Esophagus muscularis mucosa (tissue), 4 donors: Measurements from ENCODE around the gene CRACDL. TPM values are rescaled to one million over a fixed set of nuclear protein-coding genes. Genes with fewer than 3 reads are reported as not detected.
A peak's percentile ranks its signal among the peaks of the same experiment; 100 is the strongest.

Source experiments
- DNase-seq: peaks from one replicate; pipeline ENCODE4 v3.0.0-alpha.2; 2017; ENCODE audit errors: extremely low spot score
- H3K27ac ChIP-seq, 4 donors: fragments of 200-600 bp; sonication (generic); replicated peaks in 1 of 4; 1 replicate in 3 of 4; 2 replicates in 1 of 4; pipeline ENCODE4 v1.5.1; 2016 to 2019; ENCODE audit warnings: mild to moderate bottlenecking in 1 of 4
- H3K27me3 ChIP-seq, 4 donors: fragments of 200-600 bp; sonication (generic); one replicate each; pipeline versions ENCODE4 v1.5.1 to v1.6.0; 2016 to 2019
- H3K36me3 ChIP-seq, 4 donors: fragments of 200-600 bp; sonication (generic); one replicate each; pipeline ENCODE4 v1.5.1; 2016 to 2019
- H3K4me1 ChIP-seq, 4 donors: fragments of 200-600 bp; sonication (generic); one replicate each; pipeline ENCODE4 v1.5.1; 2016 to 2019
- H3K4me3 ChIP-seq, 4 donors: fragments of 200-600 bp; sonication (generic); 1 replicate in 2 of 4; 2 replicates in 2 of 4; pipeline ENCODE4 v1.5.1; 2016 to 2019; ENCODE audit warnings: mild to moderate bottlenecking in 4 of 4, moderate library complexity in 1 of 4
- H3K9me3 ChIP-seq, 4 donors: fragments of 200-600 bp; sonication (generic); 1 replicate in 3 of 4; 2 replicates in 1 of 4; pipeline ENCODE4 v1.5.1; 2016 to 2019
- CTCF ChIP-seq, 3 experiments: fragments of 200-600 bp in 2 of 3; fragments of 450-650 bp in 1 of 3; sonication (generic) in 2 of 3; IDR thresholded peaks; one replicate each; pipeline ENCODE4 v1.5.1; 2017 to 2019; ENCODE audit warnings: antibody characterized with exemption in 3 of 3, mild to moderate bottlenecking in 2 of 3, moderate library complexity in 1 of 3
- EP300 ChIP-seq: sonication (generic); formaldehyde crosslinking; IDR thresholded peaks from one replicate; pipeline ENCODE4 v1.6.1; 2017; ENCODE audit warnings: antibody characterized with exemption
- POLR2A ChIP-seq: fragments of 450-650 bp; IDR thresholded peaks from one replicate; pipeline ENCODE4 v1.6.1; 2017; ENCODE audit warnings: antibody characterized with exemption, moderate library complexity, mild to moderate bottlenecking, low read depth
- POLR2AphosphoS5 ChIP-seq, 2 donors: sonication (generic); formaldehyde crosslinking; IDR thresholded peaks; one replicate each; pipeline ENCODE4 v1.6.1; 2017; ENCODE audit warnings: antibody characterized with exemption in 2 of 2
- WGBS: methylation state at CpG from one replicate; pipeline ENCODE4 v1.1.5; 2018; 5-methylcytosine and 5-hydroxymethylcytosine counted together
- intact Hi-C: fragments of 100-400 bp; cut with DNase I; formaldehyde crosslinking; loops from one replicate; pipeline ENCODE4 v1.15.1; 2023
- total RNA-seq, 4 donors: library from RNA; depleted of rRNA; stranded (reverse); fragments of >200 nt; gene quantifications; one replicate each; pipeline versions ENCODE4 v1.1.0 to v1.2.1, GENCODE V29; 2016

Gene CRACDL
- total RNA-seq, 4 donors from 2014 or later: 1.7 to 4.7 (median 3.3) TPM

- intact Hi-C loops: loop anchor here (5.0 kb wide), 1 partner anchor 90 kb away; the partner anchor contains the start of gene MGAT4A
- H3K36me3 ChIP-seq: no peaks in the 10 kb centered on the region
- peaks cover 19 to 33% (median 25%) of the 10 kb centered on the region in 4 donors for H3K4me1 ChIP-seq
- peaks cover 0 to 29% (median 13%) of the 10 kb centered on the region in 4 donors for H3K27me3 ChIP-seq
- H3K4me3 ChIP-seq: peak overlapping the region; percentile 55 to 64 (median 58)
- TF ChIP-seq POLR2AphosphoS5 (IDR thresholded peaks at IDR 0.05) (peak in 1 of 2 donors; percentile 37), POLR2A (no peak), EP300 (no peak), CTCF (IDR thresholded peaks at IDR 0.05) (peak in 2 of 3 experiments; percentile 25 to 34)
- H3K9me3 ChIP-seq: no peaks in the 10 kb centered on the region
- peak overlapping the region; percentile 66 to 81 (median 74) for H3K27ac ChIP-seq
- 21% methylated on average over 41 of the region's 117 CpGs for WGBS
- peak; percentile 90 for DNase-seq
These were observed 113.5 kb downstream of the CRACDL start for GRCh38 chr2:98822301-98823164.

- intact Hi-C loops: loop anchor here (5.0 kb wide), 1 partner anchor 89 kb away; the partner anchor contains the start of gene MGAT4A
- H3K4me3 ChIP-seq: peak overlapping the region; percentile 55 to 64 (median 58)
These were observed 114.3 kb downstream of the CRACDL start for GRCh38 chr2:98821629-98822135.

GRCh38 chr2:98819231-98819766, 116.7 kb downstream of the CRACDL start:
- H3K4me3 ChIP-seq: no peak overlapping the region
- WGBS: 53% methylated on average over 5 of the region's 5 CpGs
- TF ChIP-seq POLR2AphosphoS5 (IDR thresholded peaks at IDR 0.05): peak in 1 of 2 donors; percentile 23
- TF ChIP-seq CTCF (IDR thresholded peaks at IDR 0.05): no peak
- TF ChIP-seq EP300: no peak
- no peak for TF ChIP-seq POLR2A

More at GRCh38 chr2:98821629-98822135, 114.3 kb downstream of the CRACDL start:
- Histone ChIP-seq H3K9me3 (no peaks in the 10 kb centered on the region), H3K4me1 (peaks cover 19 to 33% (median 25%) of the 10 kb centered on the region in 4 donors), H3K36me3 (no peaks in the 10 kb centered on the region), H3K27me3 (peaks cover 0 to 29% (median 13%) of the 10 kb centered on the region in 4 donors), H3K27ac (peak overlapping the region in 3 of 4 donors; percentile 66 to 81 (median 76))
- DNase-seq: peak; percentile 77
- WGBS: 92% methylated on average over 24 of the region's 38 CpGs
- TF ChIP-seq CTCF (IDR thresholded peaks at IDR 0.05) (no peak), EP300 (no peak), POLR2AphosphoS5 (IDR thresholded peaks at IDR 0.05) (no peak), POLR2A (no peak)

GRCh38 chr2:98818164-98818563, 117.9 kb downstream of the CRACDL start:
- 75% methylated on average over 5 of the region's 5 CpGs for WGBS
- Histone ChIP-seq H3K9me3 (no peaks in the 10 kb centered on the region), H3K4me3 (no peak overlapping the region), H3K36me3 (no peaks in the 10 kb centered on the region), H3K4me1 (peaks cover 3 to 16% (median 13%) of the 10 kb centered on the region in 4 donors), H3K27me3 (peaks cover 0 to 32% (median 12%) of the 10 kb centered on the region in 4 donors), H3K27ac (no peak overlapping the region)
- intact Hi-C loops: no loop called here
- DNase-seq: peak; percentile 57
- TF ChIP-seq POLR2AphosphoS5 (IDR thresholded peaks at IDR 0.05) (no peak), POLR2A (no peak), CTCF (IDR thresholded peaks at IDR 0.05) (no peak), EP300 (no peak)

More at GRCh38 chr2:98819231-98819766, 116.7 kb downstream of the CRACDL start:
- Histone ChIP-seq H3K27me3 (peaks cover 0 to 34% (median 13%) of the 10 kb centered on the region in 4 donors), H3K27ac (no peak overlapping the region), H3K36me3 (no peaks in the 10 kb centered on the region), H3K4me1 (peaks cover 12 to 23% (median 21%) of the 10 kb centered on the region in 4 donors), H3K9me3 (no peaks in the 10 kb centered on the region)
- DNase-seq: peak; percentile 68
- intact Hi-C loops: no loop called here
